Cortex of kidney (tissue), 1 donor: Measurements from ENCODE around the gene PRKN.

Experiments used
- DNase-seq: peaks from one replicate; lab custom pipeline; 2025; lab: John Stamatoyannopoulos, UW

PRKN gene

DNA sequence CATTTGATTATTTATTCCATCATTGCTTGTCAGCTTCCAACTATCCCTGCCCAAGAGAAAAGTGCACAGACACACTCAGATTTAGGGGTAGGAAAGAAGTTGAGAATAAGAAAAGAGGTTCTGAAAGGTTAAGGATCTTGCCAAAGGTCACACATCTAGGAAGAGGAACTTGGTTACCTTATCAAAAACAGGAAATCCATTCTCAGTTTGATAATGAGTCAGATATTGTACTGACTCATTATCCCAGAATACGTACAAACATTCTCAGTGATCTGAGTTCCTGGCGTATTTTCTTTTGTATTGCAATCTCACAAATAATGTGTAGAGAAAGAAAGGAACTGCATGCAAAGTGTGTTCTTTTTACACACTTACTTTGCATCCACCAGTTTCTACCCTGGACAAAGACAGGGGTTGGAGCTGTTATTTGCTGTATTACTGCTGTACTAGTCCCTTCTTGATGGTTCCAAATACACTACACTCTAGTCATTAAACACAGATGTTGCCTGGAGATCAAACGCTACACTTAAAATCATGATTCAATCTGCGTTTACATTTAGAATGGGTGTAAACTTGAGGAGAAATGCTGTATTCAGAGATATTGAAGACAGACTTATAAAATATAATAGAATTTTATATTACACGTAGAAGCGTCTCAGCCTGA, 545.7 kb downstream of the PRKN start:
- no peak for DNase-seq

DNA sequence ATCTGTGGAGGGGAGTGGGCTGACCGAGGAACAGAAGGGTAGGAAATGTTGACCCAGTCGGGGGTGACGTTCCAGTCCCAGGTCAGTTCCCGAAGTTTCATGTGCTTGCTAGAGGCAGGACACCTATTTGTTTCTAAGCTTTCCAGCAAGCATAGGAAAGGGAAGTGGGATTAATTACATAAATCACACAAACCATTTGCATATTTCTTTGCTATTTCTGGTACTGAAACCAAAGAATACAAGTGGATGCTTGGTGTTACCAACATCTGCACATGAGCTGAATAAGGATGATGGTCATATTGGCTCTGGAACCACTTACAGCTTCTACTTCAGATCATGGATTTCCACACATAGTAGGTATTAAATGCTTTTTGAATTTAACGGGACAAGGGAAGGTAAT, 546.5 kb downstream of the PRKN start:
- DNase-seq: no peak

DNA sequence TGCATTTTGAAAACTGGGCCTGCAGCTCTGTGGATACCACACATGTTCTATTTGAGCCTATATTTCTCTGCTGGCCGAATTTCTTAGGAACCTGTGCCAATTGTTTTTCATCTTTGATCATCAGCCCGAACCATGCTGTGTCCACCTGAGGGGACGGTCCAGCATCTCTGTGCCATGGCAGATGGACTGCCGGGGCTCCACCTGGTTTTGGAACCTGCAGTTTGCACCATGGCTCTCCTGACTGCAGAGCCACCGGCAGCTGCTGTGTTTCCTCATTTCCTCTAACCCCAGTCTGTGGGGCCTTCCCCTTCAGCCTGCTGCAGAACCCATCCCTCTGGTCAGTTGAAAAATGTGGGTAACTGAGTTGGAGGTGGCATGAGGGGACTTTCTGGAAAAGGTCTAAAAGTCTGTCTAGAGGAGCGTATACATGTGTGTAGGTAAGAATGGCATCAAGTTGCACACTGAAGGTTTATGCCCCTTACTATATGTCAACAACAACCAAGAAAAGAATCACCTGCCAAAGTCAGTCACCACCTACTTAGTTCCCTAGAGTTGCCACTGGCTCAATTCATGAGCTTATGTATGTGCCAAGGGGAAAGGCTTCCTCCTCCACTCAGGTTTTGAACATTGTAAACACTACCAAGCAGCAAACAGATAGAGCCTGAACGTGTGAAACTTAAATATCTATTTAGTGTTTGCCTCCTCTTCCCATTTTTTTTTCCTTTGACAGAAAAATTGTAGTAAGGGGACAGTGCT, 548.2 kb downstream of the PRKN start:
- no peak for DNase-seq

DNA sequence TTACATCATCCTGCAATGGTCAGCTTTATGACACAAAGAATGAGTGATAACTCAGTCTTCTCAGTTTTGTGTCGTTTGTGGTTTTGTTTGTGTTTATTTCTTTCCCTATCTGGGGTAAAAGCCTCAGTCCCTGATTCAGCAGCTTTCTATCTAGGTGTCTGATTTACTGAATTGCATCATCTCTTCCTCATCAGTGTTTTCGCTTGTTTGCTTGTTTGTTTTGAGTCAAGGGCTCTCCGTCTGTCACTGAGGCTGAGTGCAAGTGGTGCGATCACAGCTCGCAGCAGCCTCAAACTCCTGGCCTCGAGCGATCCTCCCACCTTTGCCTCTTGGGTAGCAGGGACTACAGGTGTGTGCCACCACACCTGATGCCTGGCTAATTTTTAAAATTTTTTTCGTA, 548.9 kb downstream of the PRKN start:
- DNase-seq: no peak

DNA sequence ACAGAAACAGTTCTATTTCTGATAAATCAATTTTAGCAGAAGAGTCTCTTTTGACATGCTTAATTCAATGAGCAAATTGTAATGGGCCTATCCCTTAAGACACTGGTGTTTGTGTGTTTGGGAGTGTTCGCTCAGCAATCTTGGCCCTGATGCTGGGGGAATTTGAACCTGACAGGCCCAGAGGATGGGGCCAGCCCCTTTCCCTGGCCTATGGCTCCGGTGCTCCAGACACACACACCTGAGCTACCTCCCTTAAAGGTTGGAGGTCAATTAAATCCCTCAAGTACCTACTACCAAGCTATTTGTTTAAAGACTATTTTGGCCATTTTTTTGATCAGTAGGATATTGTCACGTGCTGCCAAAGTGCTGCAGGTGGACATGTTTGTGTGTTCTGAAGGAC, 549.3 kb downstream of the PRKN start:
- no peak for DNase-seq

DNA sequence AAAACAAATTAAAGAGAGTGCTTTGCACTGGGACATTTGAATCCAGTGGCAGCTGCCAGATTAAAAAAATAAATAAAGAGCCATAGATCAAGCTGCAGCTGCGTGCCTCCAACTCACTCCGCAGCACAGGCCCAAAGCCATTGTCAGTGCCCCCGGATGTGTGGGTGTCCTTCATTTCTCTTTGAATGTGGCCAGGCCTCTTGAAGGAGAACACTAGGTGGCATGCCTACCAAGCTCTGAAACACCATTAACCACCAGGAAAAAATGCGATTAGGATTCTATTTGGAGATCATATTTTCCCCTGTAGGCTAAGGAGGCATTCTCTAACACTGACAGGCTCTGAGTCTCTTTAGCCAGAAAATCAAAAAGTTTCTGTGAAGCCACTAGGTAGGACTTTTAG, 549.8 kb downstream of the PRKN start:
- no peak for DNase-seq

DNA sequence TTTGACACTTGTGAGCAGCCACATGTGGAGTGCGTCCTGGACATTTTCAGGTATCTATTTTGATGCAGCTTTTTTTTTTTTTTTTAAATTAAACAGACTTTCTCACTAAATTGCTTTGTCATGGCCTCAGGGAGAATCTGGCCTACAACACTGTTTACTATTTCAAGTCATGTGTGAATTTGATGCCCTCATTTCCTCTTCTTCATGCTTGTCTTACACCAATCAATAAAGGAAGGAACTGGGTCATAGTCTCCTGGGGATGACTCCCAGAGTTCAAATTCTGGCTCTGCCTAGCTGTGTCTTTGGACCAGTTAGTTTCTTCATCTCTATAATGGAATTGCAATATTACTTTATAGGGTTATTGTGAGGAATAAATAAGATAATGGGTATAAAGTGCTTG, 554.1 kb downstream of the PRKN start:
- no peak for DNase-seq

DNA sequence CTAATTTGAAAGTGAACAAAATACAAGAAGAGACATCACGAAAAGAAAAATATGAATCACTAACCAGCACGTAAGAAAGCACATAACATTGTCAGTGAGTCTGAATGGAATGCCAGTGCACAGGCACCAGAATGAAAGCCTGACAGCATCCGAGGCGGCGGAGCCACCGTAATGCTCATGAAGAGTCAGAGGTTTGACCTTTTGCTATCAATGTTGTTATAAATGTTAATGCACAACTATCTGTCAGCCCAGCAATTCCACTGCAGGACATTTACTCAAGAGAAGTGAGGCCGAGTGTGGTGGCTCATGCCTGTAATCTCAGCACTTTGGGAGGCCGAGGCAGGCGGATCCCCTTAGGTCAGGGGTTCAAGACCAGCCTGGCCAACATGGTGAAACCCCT, 562.1 kb downstream of the PRKN start:
- DNase-seq: no peak

DNA sequence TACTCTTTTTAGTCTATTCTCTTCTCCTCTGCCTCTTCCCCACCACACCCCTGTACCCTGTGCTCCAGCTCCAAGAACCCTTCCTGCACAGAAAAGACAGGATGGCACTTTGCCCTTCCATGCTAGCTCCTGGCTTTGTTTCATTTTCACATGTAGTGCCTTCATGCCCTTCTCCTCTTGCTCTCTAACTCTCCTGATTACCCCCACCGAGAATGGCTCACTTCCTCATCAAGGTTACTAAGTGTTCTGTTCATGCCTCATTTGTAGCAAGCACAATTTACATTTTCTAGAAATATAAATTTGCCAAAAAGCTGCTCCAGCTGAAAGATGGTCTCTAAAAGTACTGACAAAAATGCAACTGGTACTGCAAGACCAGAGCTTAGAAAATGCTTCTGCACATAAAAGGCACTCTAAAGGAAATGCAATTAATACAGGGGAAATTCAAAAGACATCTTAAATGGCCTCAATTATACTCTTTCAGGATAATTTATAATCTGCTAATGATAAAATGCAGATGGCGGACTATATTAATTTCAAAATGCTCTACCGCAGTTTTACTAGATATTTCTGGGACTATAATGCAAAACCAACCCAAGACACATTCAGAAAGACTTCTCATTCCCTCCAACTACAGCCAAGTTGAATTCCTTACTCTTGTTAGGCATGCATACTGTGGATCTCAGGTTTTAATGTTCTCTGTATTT, 570.2 kb downstream of the PRKN start:
- no peak for DNase-seq

DNA sequence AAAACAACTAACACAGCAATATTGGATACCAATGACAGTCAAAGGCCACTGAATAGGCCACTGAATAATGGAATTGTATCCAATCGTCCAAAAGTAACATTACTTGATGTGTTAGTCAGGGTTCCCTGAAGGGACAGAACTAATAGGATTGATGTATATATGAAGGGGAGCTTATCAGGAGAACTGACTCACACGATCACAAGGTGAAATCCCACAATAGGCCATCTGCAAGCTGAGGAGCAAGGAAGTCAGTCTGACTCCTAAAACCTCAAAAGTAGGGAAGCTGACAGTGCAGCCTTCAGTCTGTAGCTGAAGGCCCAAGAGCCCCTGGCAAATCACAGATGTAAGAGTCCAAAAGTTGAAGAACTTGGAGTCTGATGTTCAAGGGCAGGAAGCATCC, 571.4 kb downstream of the PRKN start:
- DNase-seq: no peak

DNA sequence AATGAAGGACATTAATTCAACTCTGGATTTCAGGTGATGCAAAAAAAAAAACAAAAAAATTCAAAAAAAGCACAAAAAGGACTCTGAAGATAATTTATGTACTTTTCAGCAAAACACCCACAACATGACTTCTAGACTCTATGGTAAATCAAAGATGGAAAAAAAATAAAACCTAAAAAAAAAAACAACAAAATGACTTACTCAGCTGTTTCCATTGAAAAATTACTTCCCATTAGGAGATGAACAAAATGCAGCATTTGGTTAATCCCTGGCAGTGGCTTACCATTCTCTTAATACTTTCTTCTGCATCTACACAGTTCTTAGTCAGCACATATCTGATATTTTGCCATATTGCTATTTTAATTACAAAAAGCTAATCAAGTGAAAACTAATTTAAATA, 572.6 kb downstream of the PRKN start:
- DNase-seq: no peak

DNA sequence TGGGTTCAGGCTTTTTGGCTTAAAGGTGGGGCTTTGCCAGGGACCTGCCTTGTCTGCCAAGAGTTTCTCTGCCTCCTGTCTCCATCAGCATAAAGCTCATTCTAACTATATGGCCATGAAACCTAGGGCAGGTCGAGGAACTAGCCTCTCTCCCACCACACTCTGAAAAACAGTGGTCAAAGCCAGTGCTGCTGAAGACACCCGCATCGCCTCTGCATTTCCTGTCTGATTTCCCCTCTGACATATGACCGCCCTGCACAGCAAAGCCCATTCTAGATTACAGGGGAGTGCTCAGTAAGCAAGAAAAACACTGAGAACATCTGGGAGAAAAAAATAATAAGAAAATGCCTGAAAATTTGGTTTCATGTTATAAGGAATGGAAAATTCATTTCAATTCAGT, 573.6 kb downstream of the PRKN start:
- no peak for DNase-seq

DNA sequence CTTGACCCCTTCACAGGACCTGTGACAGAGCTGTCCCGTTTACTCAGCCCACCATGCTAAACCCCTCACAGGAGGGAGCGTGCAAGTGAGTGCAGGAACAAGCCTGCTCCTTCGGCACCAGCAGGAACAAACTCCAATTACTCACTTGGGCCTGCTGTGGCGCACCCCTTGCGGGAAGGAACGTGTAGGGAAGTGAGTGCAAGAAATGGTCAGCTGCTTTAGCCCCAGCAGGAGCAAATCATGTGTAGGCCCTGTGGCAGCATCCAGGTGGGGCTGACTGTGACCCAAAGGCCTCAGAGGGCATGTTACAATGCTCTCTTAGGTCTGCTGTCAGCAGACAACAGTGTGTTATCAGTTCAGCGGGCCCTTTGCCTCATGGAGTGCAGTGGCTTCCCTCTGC, 574.4 kb downstream of the PRKN start:
- no peak for DNase-seq

DNA sequence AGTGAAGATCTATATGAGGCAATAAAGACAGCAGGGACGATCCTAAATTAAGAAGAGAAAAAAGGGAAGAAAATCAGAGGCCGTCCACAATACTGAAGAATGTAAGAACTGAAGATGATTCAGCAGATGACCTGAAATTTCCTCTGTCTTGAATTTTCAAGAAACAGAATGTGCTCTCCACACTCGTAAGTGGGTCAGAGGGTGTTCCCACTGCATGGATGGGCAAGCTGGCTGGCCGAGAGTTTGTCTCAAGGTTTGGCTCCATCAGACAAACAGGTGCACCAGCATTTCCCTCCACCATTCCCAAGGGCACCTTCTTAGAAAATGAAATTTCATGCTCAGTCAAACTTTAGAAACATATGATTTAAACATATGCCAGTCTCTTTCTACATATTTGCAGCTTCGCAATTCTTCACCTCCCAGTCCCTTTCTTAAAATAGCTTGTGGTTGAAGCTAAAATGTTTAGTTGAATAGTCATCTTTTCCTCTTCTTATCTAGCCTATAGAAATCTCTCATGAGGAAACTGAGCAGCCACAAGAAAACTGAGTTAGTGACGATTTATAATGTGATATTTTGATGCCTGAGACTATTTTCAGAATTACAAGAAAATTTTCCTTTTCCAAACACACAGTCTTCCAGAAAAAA, 576.4 kb downstream of the PRKN start:
- DNase-seq: no peak

DNA sequence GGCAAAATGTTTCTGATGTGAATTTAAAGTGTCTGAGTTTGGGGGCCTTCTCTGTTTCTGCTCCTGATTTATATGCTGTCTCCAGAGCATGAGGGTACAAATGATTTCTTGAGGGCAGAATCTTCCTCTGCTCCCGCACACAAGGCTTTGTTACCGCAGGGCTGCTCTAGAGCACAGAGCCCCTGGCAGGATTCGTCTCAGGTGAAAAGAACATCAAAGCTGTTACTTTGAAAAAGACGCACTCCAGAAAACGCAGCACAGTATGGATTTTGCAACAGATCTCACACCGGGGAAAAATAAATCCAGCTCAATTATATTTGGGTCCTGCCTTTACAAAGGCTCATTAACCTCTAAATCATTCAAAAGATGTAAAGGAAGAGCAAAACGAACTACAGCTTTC, 577.3 kb downstream of the PRKN start:
- DNase-seq: no peak

DNA sequence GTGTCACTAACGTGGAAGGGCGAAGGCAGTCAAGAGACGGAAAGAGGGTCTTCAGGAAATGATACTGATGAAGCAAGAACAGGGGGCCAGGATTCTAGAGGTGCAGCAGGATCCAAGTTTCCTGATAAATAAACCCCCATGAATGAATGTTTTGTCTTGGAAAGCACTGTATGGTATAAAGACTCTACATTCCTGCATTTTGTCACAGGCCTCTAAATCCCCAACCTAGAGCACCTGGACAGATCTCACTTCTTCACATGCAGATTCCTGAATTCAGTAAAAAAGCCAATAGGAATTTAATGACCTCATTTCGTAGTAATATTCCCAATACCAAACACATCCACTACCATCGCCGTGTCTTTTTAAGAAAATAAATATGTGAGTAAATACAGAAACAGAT, 577.8 kb downstream of the PRKN start:
- no peak for DNase-seq

DNA sequence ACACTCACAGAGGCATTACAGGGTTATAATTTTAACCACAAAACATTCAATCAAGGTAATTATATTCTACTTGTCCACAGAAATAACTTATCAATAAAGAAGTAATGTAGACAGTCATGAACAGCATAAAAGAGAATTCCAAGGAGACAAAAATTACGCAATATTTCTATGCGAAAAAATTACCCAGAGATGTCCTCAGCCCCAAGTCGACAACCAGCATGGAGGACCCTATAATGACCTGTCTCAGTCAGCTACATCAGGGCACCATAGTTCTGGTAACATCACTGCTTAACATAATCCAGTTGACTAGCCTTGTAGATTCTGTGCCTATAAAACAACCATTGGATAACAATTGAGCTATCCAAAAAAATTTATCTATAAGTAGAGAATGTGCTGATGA, 579.8 kb downstream of the PRKN start:
- no peak for DNase-seq

DNA sequence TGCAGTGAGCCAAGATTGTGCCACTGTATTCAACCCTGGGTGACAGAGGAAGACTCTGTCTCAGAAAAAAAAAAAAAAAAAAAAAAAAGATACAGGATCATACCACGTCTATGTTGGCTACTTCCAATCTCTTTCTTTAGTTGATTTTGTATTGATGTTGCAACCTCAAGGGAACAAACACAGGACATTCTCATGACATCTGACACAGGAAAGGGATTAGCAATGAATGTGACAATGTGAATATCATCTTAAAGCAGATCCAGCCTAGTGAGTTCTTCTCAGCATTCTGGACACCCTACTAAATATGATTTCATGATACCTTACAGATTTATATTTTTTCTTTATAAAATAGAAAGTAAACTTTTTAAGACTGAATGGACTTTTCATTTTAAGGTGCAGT, 580.3 kb downstream of the PRKN start:
- DNase-seq: no peak

DNA sequence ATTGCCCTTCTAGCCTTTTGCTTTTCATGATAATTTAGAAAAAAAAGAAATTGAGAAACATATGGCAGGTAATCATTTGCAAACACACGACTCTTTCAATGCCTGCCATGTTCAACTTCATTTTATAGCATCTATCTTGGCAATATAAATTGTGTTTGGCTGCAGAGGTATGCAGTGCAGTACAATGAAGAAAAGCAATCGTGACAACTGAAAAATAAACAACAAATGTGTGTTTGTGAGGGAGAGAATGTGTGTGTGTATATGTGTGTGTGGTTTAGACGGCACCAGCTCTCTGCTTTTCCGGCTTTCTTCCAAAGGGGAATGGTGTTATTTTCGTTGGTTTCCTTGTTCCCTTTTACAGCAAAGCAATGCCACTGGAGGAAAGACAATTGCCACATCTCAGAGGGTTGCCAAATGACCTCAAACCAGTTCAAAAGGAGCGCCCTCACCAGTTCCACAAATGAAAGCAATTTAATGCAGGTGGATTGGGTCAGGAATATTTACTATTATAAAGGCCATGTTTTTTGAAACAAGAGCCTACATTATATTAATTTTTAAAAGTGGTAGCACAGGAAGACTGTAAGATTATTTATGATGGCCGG, 587.2 kb downstream of the PRKN start:
- no peak for DNase-seq

DNA sequence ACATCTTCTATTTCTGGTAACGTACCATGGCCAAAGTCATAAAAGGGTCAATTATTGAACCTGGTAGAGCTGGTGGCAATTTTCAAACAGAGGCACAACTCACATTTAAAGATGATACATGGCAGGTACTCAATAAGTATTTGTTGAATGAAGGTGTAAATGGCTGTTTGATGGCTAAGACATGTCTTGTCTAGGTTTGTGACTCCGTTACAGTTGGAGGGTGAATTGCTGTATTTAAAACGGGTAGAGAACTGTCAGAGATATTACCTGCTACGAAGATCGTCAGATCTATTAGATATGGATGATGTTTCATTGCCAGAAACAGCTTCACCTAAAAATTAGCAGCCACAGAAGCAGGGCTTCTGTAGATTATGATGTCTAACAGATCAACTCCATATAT, 601.9 kb downstream of the PRKN start:
- no peak for DNase-seq

DNA sequence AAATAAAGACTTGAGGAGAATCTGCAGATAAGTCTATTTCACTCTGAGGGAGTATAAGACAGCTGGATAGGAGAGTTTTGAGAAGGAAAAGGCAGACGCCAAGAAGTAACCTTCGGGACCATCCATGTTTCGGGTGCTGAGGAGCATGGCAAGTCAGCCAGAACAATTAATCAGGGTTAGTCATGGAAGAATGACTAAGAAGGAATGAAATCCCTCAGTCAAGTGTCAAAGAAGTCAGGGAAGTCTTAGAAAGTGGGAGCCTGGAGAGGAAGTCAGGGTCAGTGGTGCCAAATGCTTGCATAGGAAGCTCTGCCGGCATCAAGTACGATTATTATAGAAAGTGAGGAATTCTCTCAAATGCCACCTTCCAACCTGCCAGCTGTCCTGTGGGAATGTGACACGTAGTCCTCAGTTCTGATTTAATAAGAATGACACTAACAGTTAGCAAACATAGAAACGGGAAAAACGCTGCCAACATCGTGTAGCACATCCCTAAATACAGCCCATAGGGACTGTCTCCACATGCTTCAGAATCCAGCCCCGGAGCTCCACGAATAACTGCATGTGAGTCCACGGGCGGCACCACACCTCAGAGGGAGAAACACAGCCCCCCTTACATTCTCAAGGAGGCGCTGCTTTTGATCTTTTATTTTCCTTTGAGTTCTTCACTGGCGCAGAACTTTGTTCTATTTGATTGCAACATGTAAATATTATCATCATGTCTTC, 602.7 kb downstream of the PRKN start:
- no peak for DNase-seq

DNA sequence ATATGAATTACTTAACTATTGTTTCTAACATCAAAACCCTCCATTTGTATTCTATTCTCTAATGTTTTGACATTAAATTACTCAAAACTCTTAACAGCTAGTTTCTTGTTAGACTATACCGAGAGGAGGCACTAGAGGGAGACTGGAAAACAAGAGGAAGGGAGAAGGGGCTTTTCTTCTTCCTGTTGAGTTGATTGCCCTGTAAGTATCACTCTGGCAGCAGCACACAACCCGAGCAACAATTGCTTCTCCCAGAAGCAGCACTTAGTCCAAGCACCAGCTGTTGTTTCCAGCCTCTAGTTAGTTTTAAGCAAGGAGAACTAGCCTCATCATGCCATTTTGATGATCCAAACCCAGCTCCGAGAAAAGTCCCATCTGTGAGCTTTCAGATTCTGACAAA, 603.8 kb downstream of the PRKN start:
- no peak for DNase-seq
